Right cardiac atrium (tissue), 5 donors: ENCODE measurements around the gene CSF1R. TPM values are rescaled to one million over a fixed set of nuclear protein-coding genes. Genes with fewer than 3 reads are reported as not detected.

Source experiments
- ATAC-seq, 2 donors: fragments of 200-7000 bp; cut with Tn5 transposase; one replicate each; pipeline versions ENCODE4 v1.8.0 to v1.9.1; 2020; ENCODE audit warnings: moderate library complexity in 2 of 2, mild to moderate bottlenecking in 1 of 2
- DNase-seq, 3 donors: peaks; one replicate each; pipeline ENCODE4 v3.0.0-alpha.2; 2020
- H3K27ac ChIP-seq: one replicate; pipeline ENCODE4 v1.5.1; 2013; ENCODE audit warnings: mild to moderate bottlenecking, low read length, control low read depth, moderate library complexity
- H3K27me3 ChIP-seq: one replicate; pipeline ENCODE4 v1.6.1; 2013; ENCODE audit not compliant: control insufficient read depth, insufficient read depth
- H3K4me1 ChIP-seq: one replicate; pipeline ENCODE4 v1.6.1; 2013; ENCODE audit warnings: low read length; ENCODE audit not compliant: control insufficient read depth, insufficient read depth
- H3K4me3 ChIP-seq: one replicate; pipeline ENCODE4 v1.5.1; 2013; ENCODE audit warnings: low read length, control low read depth
- H3K9me3 ChIP-seq: one replicate; pipeline ENCODE4 v1.6.1; 2013; ENCODE audit warnings: low read length; ENCODE audit not compliant: control insufficient read depth
- WGBS: extraction: QIAGEN DNeasy Blood & Tissue Kit; methylation state at CpG from one replicate; pipeline ENCODE4 v1.1.7; 2013; 5-methylcytosine and 5-hydroxymethylcytosine counted together
- intact Hi-C, 4 donors: fragments of 100-400 bp; cut with DNase I; formaldehyde crosslinking; loops; one replicate each; pipeline versions ENCODE4 v1.11.0 to v1.14.0; 2022 to 2023
- polyA plus RNA-seq: library from polyadenylated mRNA; stranded (reverse); fragments of 200-250 nt; gene quantifications from one replicate; pipeline ENCODE4 v1.2.3, GENCODE V29; 2013
- total RNA-seq, 4 donors: library from RNA; stranded (reverse); fragmentation: NEBNext Ultra II Directional; extraction: Animal tissue kit (Norgen Biotek cat#: 25700); gene quantifications; one replicate each; pipeline ENCODE4 v1.2.1, GENCODE V29; 2021
- donor health status: healthy with polysubstance abuse.
- donor health status: DM: no; HTN: yes; CAD: no.
- donor health status: DM: no; HTN: no; CAD: no.
- donor health status: DM: no; HTN: yes; CAD: no; lungs with severe emphysema.
- donor health status: DM: yes; HTN: yes; CAD: no.

CSF1R gene
- total and polyA plus RNA-seq, 5 donors: 4.5 to 31.6 (median 24.0) TPM

DNA sequence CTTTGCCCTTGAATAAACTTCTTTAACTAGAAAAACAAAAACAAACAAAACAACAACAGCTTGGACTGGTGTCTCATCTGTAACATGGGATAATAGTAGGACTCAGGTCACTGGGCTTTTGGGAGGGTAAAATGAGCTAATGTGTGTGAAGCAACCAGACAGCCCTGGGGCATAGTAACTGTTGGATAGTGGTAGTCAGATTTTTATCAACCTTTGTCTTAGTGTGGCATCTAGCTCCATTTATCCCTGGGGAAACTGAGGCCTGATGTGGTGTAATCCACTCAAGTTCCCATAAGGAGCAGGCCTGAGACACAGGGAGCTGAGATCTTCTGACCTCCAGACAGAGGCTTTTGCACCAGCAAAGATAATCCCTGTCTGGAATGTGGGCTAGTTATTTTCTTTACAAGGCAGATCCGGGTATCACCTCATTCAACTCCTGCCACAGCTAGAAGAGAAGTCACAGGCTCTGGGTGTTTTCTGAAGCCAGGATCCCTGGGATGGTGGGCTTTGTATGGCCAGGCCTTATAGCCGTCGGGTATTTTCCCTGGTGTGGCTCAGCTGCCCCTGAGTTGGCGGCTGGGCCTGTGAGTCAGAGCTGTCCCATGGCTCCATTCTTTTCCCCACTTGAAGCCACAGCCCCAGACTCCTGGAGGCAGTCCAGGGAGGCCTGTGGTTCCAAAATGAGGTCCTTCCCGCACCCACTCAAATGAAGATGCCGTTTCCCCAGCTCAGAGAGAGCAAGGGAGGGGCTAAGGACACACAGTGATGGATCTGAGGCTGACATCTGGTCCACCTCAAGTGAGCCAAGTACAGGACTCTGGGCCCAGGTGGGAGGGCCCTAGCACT, 26.1 kb upstream of the CSF1R start:
- WGBS: 56% methylated on average over 6 of the region's 6 CpGs
- ATAC-seq (peak; percentile 70 to 72), DNase-seq (peak; percentile 85 to 90 (median 88))
- Histone ChIP-seq H3K27ac (peak overlapping the region; percentile 22), H3K27me3 (no peaks in the 10 kb centered on the region), H3K4me3 (no peak overlapping the region), H3K9me3 (no peaks in the 10 kb centered on the region), H3K4me1 (no peaks in the 10 kb centered on the region)
- intact Hi-C loops: no loop called here

DNA sequence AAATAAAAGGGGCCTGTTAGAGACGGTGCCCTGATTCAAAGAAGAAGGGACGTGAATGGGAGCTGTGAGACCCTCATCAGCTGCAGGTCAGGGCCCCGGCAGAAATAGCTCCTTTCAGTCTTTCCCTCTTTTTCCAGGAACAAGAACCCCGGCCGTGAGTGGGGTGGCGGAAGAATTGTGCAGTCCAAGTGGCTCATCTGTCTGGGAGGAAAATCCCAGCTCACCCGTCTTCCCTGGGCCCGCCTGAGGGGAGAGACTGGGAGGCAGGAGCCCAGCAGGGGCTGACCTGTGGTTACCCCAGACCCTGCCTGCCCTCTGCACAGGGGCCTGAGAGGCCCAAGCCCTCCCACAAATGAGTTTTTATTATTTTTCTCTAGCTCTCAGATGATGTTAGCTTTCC, 24.8 kb upstream of the CSF1R start:
- Histone ChIP-seq H3K4me1 (no peaks in the 10 kb centered on the region), H3K27me3 (no peaks in the 10 kb centered on the region), H3K27ac (no peak overlapping the region), H3K4me3 (no peak overlapping the region), H3K9me3 (no peaks in the 10 kb centered on the region)
- no peak for ATAC-seq
- DNase-seq: no peak
- intact Hi-C loops: no loop called here
- 76% methylated on average over 8 of the region's 8 CpGs for WGBS

DNA sequence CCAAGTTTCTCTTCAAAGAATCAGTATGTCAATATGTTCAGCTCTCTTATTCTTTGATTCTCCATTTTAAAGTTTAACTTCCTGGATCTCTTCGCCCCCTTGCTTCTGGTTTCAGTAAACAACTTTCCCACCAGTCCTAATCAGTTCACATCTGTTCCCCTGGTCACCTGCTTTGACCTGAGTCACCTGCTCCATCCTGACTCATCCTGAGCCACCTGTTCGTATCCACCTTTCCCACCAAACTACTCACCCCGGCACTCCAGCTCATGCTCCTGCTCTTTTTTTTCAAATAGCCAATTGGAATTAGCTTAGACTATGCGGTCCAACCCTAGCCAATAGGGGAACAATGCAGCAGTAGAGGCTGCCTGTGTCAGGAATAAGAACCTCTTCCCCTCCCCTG, 23.6 kb upstream of the CSF1R start:
- Histone ChIP-seq H3K4me3 (no peak overlapping the region), H3K4me1 (no peaks in the 10 kb centered on the region), H3K27ac (no peak overlapping the region), H3K9me3 (no peaks in the 10 kb centered on the region), H3K27me3 (no peaks in the 10 kb centered on the region)
- ATAC-seq (no peak), DNase-seq (no peak)
- WGBS: 76% methylated on average over 4 of the region's 4 CpGs
- intact Hi-C loops: no loop called here

DNA sequence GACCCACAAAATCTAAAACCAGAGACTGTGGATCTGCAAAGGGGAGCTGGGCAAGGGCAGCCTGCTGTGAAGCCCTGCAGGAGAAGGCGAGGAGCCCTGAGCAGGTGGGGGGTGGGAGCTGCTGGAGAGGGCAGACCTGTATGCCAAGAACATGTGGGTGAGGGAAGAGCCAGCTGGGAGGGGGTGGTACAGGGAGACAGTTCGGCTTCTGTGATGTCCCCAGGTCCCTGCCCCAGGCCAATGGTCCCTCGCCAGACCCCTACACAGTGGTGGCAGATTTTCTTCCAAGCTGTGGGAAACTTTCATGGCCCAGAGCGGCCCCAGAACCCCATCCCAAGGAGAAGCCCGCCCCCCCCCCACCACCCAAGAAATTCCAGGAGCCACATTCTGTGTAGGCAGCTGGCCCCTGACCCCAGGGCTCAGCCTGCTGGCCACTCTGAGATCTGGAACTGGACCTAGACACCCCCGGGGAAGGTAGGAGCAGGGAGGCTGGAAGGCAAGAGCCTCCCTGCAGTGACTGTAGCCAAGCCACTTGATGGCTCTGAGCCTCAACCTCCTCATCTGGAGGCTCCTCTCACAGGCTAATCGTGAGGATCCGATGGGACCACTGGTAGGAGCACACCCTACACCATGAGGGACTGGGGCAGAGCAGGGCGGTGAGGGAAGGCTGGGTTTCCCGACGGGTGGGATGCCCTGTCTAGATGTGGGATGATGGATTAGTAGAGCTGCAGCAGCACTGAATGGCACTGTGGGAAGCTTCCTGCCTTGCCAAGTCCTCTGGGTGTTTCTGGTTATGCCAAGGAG, 22.6 kb upstream of the CSF1R start:
- Histone ChIP-seq H3K4me1 (no peaks in the 10 kb centered on the region), H3K9me3 (no peaks in the 10 kb centered on the region), H3K27ac (no peak overlapping the region), H3K27me3 (no peaks in the 10 kb centered on the region), H3K4me3 (no peak overlapping the region)
- ATAC-seq (no peak), DNase-seq (peak in 1 of 3 donors; percentile 29)
- 82% methylated on average over 11 of the region's 11 CpGs for WGBS
- intact Hi-C loops: no loop called here

DNA sequence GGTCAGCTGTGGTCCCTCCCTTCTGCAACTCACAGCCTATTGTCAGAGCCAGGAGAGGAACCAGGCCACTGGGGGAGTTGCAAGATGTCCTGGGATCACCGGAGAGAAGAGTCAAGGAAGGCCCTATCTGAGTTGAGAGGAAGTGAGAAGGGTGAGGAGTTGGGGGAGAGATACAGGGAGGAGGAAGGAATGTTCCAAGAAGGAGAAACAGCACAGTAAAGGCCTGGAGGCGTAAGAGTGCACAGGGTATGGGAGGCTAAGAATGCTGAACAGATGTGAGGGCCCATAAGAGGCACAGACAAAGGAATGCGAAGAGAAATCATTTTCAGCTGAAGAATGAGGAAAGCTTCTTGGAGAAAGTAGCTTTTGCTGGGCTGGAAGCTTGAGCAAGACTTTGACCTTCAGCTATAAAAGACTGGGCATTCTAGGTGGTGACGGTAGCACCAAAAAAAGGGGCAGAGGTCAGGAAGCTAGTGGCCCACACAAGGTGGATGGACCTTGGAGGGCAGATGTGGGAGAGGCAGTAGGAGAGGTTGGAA, 21.6 kb upstream of the CSF1R start:
- no peak overlapping the region for H3K27ac ChIP-seq
- no peaks in the 10 kb centered on the region for H3K4me1 ChIP-seq
- 68% methylated on average over 4 of the region's 4 CpGs for WGBS
- intact Hi-C loops: no loop called here
- H3K9me3 ChIP-seq: no peaks in the 10 kb centered on the region
- ATAC-seq: no peak
- no peak for DNase-seq
- H3K27me3 ChIP-seq: no peaks in the 10 kb centered on the region
- H3K4me3 ChIP-seq: no peak overlapping the region

DNA sequence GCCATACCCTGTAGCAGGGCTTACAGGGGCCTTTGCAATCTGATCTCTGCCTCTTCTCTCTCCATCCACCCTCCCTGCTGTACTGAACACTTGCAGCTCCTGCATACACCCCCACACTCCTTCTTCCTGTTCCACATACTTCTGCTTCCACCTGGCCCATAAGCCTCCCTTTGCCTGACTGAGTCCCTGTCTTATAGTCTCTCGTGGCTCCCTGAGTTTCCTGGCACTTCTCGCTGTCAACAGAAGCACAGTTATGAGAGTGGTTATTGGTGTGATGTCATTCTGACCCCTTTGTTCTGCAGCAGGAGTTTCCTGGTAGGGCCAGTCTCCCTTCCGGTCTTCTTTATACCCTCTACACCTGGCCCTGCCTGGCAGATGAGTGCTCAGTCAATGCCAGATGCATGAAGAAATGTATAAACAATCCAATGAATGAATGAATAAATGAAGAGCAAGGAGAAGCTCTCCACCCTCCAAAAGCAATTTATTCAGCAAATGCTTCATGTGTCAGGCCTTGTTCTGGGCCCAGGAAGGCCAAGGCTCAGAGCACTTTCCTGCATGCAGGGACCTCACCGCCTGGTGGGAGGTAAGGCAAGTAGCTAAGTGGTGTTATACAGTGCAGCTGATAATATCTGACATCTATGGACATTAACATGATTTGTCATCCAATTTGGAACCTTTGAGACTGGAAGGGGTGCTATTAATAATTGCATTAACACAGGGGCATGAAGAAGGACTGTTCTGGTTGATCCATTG, 20.5 kb upstream of the CSF1R start:
- ATAC-seq: no peak
- Histone ChIP-seq H3K27ac (no peak overlapping the region), H3K27me3 (no peaks in the 10 kb centered on the region), H3K4me1 (no peaks in the 10 kb centered on the region), H3K4me3 (no peak overlapping the region), H3K9me3 (no peaks in the 10 kb centered on the region)
- intact Hi-C loops: no loop called here
- WGBS: 68% methylated on average over 4 of the region's 4 CpGs
- DNase-seq: no peak

DNA sequence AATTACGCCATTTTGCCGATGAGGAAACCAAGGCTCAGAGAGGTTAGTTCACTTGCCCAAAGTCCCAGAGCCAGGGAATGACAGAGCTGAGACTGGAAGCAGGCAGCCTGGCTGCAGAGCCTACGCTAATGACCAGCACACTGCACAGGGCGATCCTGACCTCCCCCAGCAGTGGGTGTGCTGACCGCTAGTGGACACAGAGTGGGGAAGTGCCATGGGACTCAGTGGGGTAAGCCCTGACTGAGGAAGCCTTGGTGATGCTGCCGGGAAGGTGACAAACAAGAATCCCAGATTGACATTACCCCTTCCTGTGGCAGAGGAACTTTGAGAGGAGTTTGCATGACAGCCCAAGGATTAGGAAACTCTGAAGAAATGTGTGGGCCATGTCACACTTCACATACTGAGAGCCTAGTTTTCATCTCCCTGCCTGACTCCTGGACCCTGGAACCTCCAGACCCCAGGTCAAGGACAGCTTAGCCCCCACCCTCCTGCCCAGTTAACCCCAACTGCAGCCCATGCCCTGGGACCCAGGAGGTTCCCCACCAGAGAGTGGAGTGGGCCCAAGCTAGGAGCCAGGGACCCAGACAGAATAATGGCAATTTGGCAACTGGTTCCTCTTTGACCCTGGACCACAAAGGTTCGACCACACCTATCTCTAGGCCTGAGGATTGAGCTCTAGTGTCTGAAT, 19.7 kb upstream of the CSF1R start:
- H3K27ac ChIP-seq: no peak overlapping the region
- ATAC-seq: peak; percentile 44 to 67
- no peak overlapping the region for H3K4me3 ChIP-seq
- H3K27me3 ChIP-seq: no peaks in the 10 kb centered on the region
- H3K9me3 ChIP-seq: no peaks in the 10 kb centered on the region
- intact Hi-C loops: no loop called here
- no peak for DNase-seq
- WGBS: 85% methylated on average over 7 of the region's 7 CpGs
- H3K4me1 ChIP-seq: no peaks in the 10 kb centered on the region

DNA sequence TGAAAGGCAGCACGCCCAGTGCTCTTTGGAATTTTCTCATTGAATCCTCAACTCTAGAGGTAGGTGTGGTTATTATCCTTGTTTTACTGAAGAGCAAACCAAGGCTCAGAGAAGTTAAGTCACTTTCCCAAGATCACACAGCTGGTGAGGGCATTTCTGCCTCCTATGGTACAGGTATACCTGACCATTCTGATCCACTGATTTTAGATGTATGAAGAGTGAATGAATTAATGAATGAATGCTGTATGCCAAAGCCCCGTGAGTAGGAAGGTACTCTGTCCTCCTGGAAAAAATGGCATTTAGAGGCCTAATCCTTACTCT, 18.2 kb upstream of the CSF1R start:
- intact Hi-C loops: no loop called here
- no peaks in the 10 kb centered on the region for H3K27me3 ChIP-seq
- ATAC-seq: no peak

DNA sequence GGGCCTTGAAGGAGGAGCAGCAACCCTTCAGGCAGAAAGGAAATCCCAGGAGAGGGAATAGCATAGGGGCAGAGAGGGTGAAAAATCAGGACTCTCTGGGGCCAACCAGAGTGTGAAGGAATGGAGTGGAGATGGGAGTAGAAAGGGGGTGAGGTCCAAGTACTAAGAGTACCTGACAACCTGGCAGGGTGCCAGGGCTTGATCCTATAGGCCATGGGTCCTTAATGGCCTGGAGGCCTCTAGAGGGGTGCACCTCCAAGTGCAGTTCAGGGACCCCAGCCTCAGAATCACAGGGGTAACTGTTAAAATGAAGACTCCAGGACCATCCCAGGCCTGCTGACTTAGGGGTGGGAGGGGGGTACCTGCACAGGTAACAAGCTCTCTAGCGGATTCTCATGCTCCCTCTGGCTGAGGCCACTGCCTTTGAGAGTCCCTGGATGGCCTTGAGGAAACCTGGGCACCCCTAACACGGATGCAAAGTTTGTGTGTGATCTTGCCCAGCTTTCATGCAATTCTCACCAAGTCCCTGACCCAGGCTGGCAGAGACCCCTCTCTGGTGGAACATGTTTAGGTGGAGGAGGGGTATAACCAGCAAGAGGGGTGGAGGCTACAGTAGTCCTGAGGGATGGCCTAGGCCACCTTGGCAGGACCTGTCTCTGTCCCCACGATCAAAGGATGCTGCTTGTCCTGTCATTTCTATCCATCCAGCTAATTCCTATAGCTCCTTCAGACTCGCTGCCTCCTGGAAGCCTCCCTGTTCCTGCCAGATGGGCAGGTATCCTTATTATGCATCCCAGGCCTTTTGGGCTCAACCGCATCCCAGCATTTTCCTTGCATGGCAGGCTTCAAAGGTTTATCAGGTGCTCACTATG, 17.6 kb upstream of the CSF1R start:
- Histone ChIP-seq H3K4me1 (no peaks in the 10 kb centered on the region), H3K4me3 (no peak overlapping the region), H3K9me3 (no peaks in the 10 kb centered on the region), H3K27me3 (no peaks in the 10 kb centered on the region), H3K27ac (no peak overlapping the region)
- ATAC-seq: no peak
- DNase-seq: no peak
- intact Hi-C loops: no loop called here
- WGBS: 95% methylated on average over 5 of the region's 5 CpGs

More for the DNA sequence above, 18.2 kb upstream of the CSF1R start:
- Histone ChIP-seq H3K27ac (no peak overlapping the region), H3K9me3 (no peaks in the 10 kb centered on the region), H3K4me1 (no peaks in the 10 kb centered on the region), H3K4me3 (no peak overlapping the region)
- WGBS: 93% methylated on average over 2 of the region's 2 CpGs
- no peak for DNase-seq

DNA sequence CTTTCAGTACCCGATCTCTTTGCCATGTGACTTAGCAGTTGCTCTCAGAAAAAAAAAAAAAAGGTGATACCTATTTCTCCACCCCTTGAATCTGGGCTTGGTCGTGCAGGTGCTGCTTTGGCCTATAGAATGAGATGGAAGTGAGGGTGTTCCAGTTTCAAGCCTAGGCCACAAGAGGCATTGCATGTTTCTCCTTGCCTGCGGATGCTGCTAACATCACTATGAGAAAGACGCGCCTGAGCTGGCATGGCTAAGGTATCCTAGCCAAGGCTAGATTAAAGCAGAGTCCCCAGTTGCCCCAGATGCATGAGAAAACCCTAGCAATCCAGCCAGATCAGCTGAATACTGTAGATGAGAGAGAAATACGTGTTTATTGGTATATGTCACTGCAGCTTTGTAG, 14.7 kb upstream of the CSF1R start:
- DNase-seq (no peak), ATAC-seq (no peak)
- intact Hi-C loops: no loop called here
- Histone ChIP-seq H3K4me3 (no peak overlapping the region), H3K9me3 (no peaks in the 10 kb centered on the region), H3K4me1 (no peaks in the 10 kb centered on the region), H3K27me3 (no peaks in the 10 kb centered on the region), H3K27ac (no peak overlapping the region)
- WGBS: 85% methylated on average over 6 of the region's 6 CpGs
